BLaER1 treated with 17β-estradiol and CSF1 and Interleukin-3, amounts not matched to agents 10 nM and 100 nM (cell line): ENCODE results near the gene ADGRB2.

ENCODE experiments used
- H3K27ac ChIP-seq, 11 experiments: shearing (Covaris generic); formaldehyde crosslinking; 2 replicates each; pipeline ENCODE4 v1.8.1; 2022
- H3K27me3 ChIP-seq, 11 experiments: shearing (Covaris generic); formaldehyde crosslinking; 2 replicates each; pipeline ENCODE4 v1.8.1; 2022
- H3K36me3 ChIP-seq, 11 experiments: shearing (Covaris generic); formaldehyde crosslinking; 2 replicates each; pipeline ENCODE4 v1.8.1; 2022
- H3K4me1 ChIP-seq, 10 experiments: shearing (Covaris generic); formaldehyde crosslinking; 2 replicates each; pipeline ENCODE4 v1.8.1; 2022
- H3K4me2 ChIP-seq, 11 experiments: shearing (Covaris generic); formaldehyde crosslinking; 2 replicates each; pipeline ENCODE4 v1.8.1; 2022
- H3K4me3 ChIP-seq, 10 experiments: shearing (Covaris generic); formaldehyde crosslinking; 2 replicates each; pipeline ENCODE4 v1.8.1; 2022
- H3K9ac ChIP-seq, 11 experiments: shearing (Covaris generic); formaldehyde crosslinking; 2 replicates each; pipeline ENCODE4 v1.8.1; 2022
- H3K9me3 ChIP-seq, 11 experiments: shearing (Covaris generic); formaldehyde crosslinking; replicated peaks in 1 of 11; 2 replicates each; pipeline ENCODE4 v1.8.1; 2022
- H4K20me1 ChIP-seq, 11 experiments: shearing (Covaris generic); formaldehyde crosslinking; 2 replicates each; pipeline ENCODE4 v1.8.1; 2022
- Cebpa-rat ChIP-seq, 11 experiments: shearing (Covaris generic); IDR thresholded peaks; 2 replicates each; pipeline ENCODE4 v1.8.1; 2022

Gene ADGRB2, protein sequence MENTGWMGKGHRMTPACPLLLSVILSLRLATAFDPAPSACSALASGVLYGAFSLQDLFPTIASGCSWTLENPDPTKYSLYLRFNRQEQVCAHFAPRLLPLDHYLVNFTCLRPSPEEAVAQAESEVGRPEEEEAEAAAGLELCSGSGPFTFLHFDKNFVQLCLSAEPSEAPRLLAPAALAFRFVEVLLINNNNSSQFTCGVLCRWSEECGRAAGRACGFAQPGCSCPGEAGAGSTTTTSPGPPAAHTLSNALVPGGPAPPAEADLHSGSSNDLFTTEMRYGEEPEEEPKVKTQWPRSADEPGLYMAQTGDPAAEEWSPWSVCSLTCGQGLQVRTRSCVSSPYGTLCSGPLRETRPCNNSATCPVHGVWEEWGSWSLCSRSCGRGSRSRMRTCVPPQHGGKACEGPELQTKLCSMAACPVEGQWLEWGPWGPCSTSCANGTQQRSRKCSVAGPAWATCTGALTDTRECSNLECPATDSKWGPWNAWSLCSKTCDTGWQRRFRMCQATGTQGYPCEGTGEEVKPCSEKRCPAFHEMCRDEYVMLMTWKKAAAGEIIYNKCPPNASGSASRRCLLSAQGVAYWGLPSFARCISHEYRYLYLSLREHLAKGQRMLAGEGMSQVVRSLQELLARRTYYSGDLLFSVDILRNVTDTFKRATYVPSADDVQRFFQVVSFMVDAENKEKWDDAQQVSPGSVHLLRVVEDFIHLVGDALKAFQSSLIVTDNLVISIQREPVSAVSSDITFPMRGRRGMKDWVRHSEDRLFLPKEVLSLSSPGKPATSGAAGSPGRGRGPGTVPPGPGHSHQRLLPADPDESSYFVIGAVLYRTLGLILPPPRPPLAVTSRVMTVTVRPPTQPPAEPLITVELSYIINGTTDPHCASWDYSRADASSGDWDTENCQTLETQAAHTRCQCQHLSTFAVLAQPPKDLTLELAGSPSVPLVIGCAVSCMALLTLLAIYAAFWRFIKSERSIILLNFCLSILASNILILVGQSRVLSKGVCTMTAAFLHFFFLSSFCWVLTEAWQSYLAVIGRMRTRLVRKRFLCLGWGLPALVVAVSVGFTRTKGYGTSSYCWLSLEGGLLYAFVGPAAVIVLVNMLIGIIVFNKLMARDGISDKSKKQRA (N-terminal part only)

DNA sequence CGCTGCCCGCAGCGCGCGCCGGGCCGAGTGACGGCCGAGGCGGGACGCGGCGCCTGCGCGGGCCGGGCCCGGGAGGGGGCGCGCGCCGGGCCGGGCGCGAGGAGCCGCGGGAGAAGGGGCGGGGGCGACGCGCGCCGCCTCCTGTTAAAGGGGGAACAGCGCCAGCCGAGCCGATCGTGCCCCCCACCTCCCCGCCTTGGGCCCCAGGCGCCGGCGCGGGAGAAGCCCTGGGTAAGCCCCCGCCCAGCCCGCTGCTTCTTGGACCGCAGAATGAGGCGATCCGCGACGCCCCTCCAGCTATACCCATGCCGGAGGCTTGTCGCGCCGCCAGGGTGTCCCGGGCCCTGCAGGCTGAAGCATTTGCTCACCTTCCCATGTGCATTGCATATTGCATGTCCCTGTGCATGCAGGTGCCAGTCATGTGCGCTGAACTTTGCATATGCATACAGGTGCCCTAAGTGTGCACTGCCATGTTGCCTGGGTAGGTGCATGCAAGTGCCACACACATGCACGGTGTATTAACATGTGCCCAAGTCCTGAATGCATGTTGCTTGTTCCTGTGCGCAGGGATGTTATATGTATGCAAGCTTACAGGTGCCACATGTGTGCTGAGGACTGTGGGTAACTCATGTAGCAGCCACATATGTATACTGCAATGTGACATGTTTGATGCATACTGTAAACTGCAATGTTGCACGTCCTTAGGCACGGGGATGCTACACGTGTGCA lies at the start of gene ADGRB2:
ADGRB2 (minus strand) TSS at position 29 of the 729 bp plus-strand sequence. CDS start 7,119 bp downstream, outside the sequence.
- Histone ChIP-seq H3K4me1 (peaks cover 30 to 74% (median 62%) of the 10 kb centered on the region in 10 experiments), H3K4me2 (peak within 1 kb of the TSS; percentile 90 to 100 (median 99)), H3K27me3 (peaks cover 9 to 68% (median 30%) of the 10 kb centered on the region in 11 experiments; a peak in 18 of 22 replicates), H3K36me3 (no peaks in the 10 kb centered on the region), H3K4me3 (peak within 1 kb of the TSS; percentile 51 to 78 (median 69)), H3K9me3 (no peaks in the 10 kb centered on the region), H3K27ac (peak within 1 kb of the TSS in 2 of 11 experiments; percentile 45; a peak in 2 of 22 replicates), H3K9ac (peak within 1 kb of the TSS; percentile 40 to 82 (median 68); a peak in 19 of 22 replicates), H4K20me1 (peaks cover 0 to 54% (median 12%) of the 10 kb centered on the region in 11 experiments; a peak in 11 of 22 replicates)
- no peak for TF ChIP-seq Cebpa-rat (IDR thresholded peaks at IDR 0.05)

DNA sequence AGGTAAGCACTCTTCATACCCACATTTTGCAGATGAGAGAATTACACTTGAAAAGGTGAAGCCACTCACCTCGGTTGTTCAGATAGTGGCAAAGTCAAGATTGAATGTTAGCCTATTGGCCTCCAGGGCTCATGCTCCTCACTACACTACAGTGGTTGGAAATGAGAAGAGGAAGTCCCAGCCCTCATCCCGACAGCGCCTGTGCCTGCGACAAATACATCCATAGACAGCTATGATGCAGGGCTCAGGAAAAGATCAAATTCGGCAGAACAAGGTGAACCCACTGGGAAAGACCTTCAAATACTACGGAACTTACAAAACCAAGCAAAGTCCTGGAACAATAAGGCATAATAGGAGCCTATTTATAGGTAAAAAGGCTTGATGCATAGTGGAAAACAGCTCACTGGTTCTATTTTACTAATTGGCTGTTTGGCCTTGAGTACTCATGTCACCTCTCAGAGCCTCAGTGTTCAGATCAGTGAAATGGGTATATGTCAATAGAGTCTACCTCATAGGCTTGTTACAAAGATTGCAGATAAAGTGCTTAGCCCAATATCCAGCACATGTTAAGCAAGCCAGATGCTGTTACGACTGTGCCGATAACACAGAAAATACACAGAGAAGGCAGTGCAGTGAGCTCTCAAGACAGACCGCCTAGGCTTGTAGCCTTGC lies 48.2 kb upstream of the ADGRB2 start:
- no peak overlapping the region for H3K4me2 ChIP-seq
- H3K9ac ChIP-seq = no peak overlapping the region
- peaks cover 0 to 22% (median 0%) of the 10 kb centered on the region in 11 experiments; a peak in 3 of 22 replicates for H4K20me1 ChIP-seq
- no peak for TF ChIP-seq Cebpa-rat (IDR thresholded peaks at IDR 0.05)
- peaks cover 0 to 23% (median 0%) of the 10 kb centered on the region in 11 experiments; a peak in 5 of 22 replicates for H3K27me3 ChIP-seq
- no peaks in the 10 kb centered on the region for H3K36me3 ChIP-seq
- no peak overlapping the region for H3K4me3 ChIP-seq
- peaks cover 0 to 5% (median 0%) of the 10 kb centered on the region in 11 experiments; a peak in 5 of 22 replicates for H3K9me3 ChIP-seq
- no peak overlapping the region for H3K27ac ChIP-seq
- peaks cover 3 to 37% (median 33%) of the 10 kb centered on the region in 10 experiments for H3K4me1 ChIP-seq

DNA sequence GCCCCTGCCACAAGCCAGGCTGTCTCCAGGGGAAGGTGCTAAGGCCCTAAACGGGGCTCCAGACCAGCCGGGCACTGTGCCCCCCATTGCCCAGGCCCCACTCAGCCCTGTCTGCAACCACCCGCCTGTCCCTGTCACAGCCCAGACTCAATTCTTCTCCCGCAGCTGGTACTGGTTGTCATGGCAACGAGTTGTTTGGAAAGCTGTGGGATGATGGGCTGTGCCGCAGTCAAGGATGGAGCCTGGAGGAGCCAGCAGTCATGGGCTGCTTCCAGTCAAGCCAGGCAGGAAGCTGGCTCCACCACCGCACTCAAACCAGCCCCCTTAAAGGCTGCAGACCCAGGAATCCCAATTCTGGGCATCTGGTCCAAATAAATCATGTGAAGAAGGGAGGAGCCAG lies 47.5 kb upstream of the ADGRB2 start:
- TF ChIP-seq Cebpa-rat (IDR thresholded peaks at IDR 0.05) = no peak
- no peaks in the 10 kb centered on the region for H3K36me3 ChIP-seq
- H3K4me1 ChIP-seq = peaks cover 0 to 31% (median 29%) of the 10 kb centered on the region in 10 experiments; a peak in 17 of 20 replicates

DNA sequence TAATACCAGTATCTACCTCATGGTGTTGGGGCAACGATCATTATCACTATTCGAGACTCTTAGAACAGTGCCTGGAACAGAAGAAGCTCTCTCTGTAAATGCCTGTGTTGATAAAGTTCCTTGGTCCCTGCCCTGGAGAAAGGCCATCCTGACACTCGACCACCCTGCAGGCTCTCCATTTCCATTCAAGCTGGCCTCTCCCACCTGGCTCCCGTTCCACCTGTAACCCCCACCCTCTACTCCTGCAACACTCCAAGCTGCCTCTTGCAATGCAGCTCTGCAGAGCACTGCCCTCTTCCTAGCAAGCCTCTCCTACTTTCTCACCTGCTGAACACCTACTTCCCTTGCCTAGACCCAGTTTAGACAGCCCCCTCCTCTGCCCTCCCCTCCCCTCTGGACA lies 45.6 kb upstream of the ADGRB2 start:
- peaks cover 0 to 12% (median 10%) of the 10 kb centered on the region in 10 experiments; a peak in 15 of 20 replicates for H3K4me1 ChIP-seq
- peaks cover 0 to 11% (median 0%) of the 10 kb centered on the region in 11 experiments; a peak in 5 of 22 replicates for H3K27me3 ChIP-seq
- no peak overlapping the region for H3K9ac ChIP-seq
- no peak overlapping the region for H3K4me2 ChIP-seq
- H3K27ac ChIP-seq = no peak overlapping the region
- no peak for TF ChIP-seq Cebpa-rat (IDR thresholded peaks at IDR 0.05)
- H3K36me3 ChIP-seq = no peaks in the 10 kb centered on the region
- no peaks in the 10 kb centered on the region for H3K9me3 ChIP-seq
- H3K4me3 ChIP-seq = no peak overlapping the region
- H4K20me1 ChIP-seq = peaks cover 0 to 10% (median 0%) of the 10 kb centered on the region in 11 experiments; a peak in 3 of 22 replicates

More for the DNA sequence above, 47.5 kb upstream of the ADGRB2 start:
- Histone ChIP-seq H3K4me2 (no peak overlapping the region), H4K20me1 (peaks cover 0 to 22% (median 0%) of the 10 kb centered on the region in 11 experiments; a peak in 3 of 22 replicates), H3K27me3 (peaks cover 0 to 23% (median 0%) of the 10 kb centered on the region in 11 experiments; a peak in 5 of 22 replicates), H3K27ac (no peak overlapping the region), H3K9me3 (peaks cover 0 to 5% (median 0%) of the 10 kb centered on the region in 11 experiments; a peak in 4 of 22 replicates), H3K9ac (no peak overlapping the region), H3K4me3 (no peak overlapping the region)

DNA sequence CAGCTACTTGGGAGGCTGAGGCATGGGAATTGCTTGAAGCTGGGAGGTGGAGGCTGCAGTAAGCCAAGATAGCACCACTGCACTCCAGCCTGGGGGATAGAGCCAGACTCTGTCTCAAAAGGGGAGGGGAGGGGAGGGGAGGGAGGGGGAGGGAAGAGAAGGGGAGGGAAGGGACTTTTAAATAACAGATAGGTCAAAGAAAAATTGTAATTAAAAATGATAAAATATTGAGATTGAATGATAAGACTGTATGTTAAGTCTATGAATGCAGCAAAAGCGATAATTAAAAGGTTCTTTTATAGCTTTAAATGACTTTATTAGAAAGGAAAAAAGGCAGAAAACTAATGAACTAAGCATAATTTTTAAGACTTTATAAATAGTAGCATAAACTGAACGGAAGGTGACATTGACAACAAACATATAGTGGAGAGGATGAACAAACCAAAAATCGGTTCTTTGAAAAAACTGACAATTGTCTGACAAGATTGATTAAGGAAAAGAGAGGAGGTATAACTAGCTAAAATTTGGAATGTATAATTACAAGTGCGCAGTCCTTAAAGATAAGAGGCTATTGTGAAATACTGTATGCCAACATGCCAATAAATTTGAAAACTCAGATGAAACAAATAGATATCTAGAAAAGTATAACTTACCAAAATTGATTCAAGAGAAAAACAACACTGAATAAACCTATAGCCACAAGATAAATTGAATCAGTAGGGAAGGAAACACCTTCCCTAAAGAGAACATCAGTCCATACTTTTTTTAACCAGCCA lies 43.3 kb upstream of the ADGRB2 start:
- no peaks in the 10 kb centered on the region for H3K9me3 ChIP-seq
- H3K9ac ChIP-seq = no peak overlapping the region
- no peaks in the 10 kb centered on the region for H3K27me3 ChIP-seq
- no peak overlapping the region for H3K4me2 ChIP-seq
- no peak overlapping the region for H3K27ac ChIP-seq
- peaks cover 0 to 6% (median 4%) of the 10 kb centered on the region in 10 experiments; a peak in 9 of 20 replicates for H3K4me1 ChIP-seq
- H3K4me3 ChIP-seq = no peak overlapping the region
- H4K20me1 ChIP-seq = no peaks in the 10 kb centered on the region
- 0 out of 22 replicates have a peak, but pooled peaks of 1 of the 11 experiments have one; percentile 15 for TF ChIP-seq Cebpa-rat (IDR thresholded peaks at IDR 0.05)
- H3K36me3 ChIP-seq = no peaks in the 10 kb centered on the region

DNA sequence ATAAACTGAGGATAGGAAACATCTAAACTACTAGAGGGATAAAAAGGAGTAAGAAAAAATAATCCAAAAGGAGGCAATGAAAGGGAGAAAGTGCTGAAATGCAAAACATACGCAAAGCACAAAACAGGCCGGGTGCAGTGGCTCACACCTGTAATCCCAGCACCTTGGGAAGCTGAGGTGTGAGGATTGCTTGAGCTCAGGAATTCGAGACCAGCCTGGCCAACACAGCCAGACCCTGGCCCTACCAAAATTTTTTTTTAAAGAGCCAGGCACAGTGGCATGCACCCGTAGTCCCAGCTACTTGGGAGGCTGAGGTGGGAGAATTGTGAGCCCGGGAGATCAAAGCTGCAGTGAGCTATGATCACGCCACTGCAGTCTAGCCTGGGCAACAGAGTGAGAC lies 41.2 kb upstream of the ADGRB2 start:
- Histone ChIP-seq H3K27me3 (peaks cover 0 to 4% (median 0%) of the 10 kb centered on the region in 11 experiments; a peak in 2 of 22 replicates), H3K27ac (no peak overlapping the region), H3K9ac (no peak overlapping the region), H4K20me1 (no peaks in the 10 kb centered on the region), H3K4me3 (no peak overlapping the region), H3K36me3 (no peaks in the 10 kb centered on the region), H3K4me2 (no peak overlapping the region), H3K9me3 (no peaks in the 10 kb centered on the region), H3K4me1 (peaks cover 13 to 28% (median 24%) of the 10 kb centered on the region in 10 experiments)
- no peak for TF ChIP-seq Cebpa-rat (IDR thresholded peaks at IDR 0.05)

DNA sequence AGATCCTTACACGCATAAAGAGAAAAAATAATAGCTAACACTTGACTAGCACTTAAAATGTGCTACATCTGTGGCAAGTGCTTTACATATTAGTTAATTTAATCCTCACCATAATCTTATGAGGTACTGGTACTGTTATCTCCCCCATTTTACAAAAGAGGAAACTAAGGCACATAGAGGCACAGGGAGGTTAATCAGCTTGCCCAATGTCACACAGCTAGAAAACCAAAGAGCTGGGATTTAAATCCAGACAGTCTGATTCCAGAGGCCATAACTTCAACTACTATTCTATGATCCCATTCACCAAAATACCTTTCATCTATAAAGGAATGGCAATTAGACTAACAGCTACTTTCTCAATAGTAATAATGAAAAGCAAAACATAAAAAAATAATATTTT lies 40.0 kb upstream of the ADGRB2 start:
- Histone ChIP-seq H3K4me3 (no peak overlapping the region), H3K9me3 (no peaks in the 10 kb centered on the region), H3K9ac (no peak overlapping the region), H3K36me3 (no peaks in the 10 kb centered on the region), H4K20me1 (0 out of 22 replicates have a peak, but pooled peaks cover 0 to 1% (median 0%) of the 10 kb centered on the region in 11 experiments), H3K4me2 (no peak overlapping the region), H3K27me3 (peaks cover 0 to 9% (median 0%) of the 10 kb centered on the region in 11 experiments; a peak in 2 of 22 replicates), H3K4me1 (peaks cover 24 to 40% (median 35%) of the 10 kb centered on the region in 10 experiments), H3K27ac (no peak overlapping the region)
- no peak for TF ChIP-seq Cebpa-rat (IDR thresholded peaks at IDR 0.05)
